NCI-H510A (cell line): Measurements from ENCODE around the gene SIGLEC11.

ENCODE experiments used
- DNase-seq: peaks from one replicate; lab custom pipeline; 2025; lab: John Stamatoyannopoulos, UW

SIGLEC11 gene

DNA sequence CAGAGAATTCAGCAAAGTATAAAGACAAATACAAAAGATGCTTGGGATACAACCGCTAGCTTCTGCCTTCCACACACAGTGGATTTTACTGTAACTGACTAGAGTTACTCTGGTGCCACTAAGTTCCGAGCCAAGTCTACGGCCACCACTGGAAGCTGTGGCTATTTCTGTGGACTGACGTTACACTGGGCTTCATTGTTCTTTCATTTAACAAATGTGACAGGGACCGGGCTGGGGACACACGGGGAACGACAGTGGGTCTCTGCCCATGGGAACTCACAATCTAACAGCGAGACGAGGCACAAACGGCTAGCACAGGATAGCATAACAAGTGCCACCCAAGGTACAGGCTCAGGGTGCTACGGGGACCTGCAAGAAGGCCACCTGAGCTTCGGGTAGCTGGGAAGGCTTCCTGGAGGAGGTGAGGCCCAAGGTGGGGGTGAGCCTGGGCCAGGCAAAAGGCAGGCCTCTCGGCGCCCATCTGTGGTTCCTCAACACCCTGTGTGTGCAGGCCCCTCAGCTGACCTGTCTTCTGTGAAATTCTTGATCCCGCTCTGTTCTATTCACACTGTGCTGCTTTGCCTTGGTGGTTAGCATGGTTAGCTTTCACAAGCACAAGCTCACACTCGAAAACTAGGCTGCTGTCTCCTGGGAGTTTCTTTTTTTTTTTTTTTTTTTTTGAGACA is 54.0 kb downstream of the SIGLEC11 start:
- DNase-seq: no peak

GRCh38 chr19:49904136-49904535 is 56.8 kb downstream of the SIGLEC11 start:
- no peak for DNase-seq
